ENCODE measurements around the gene NEUROD4.

- TF ChIP-seq CTCF (IDR thresholded peaks at IDR 0.05; ENCODE audit: poor library complexity) (no peak), EZH2phosphoT487 (IDR thresholded peaks at IDR 0.05; ENCODE audit: low read depth, severe bottlenecking, unreplicated experiment) (no peak), EZH2 (IDR thresholded peaks at IDR 0.05; ENCODE audit: borderline replicate concordance) (no peak)
Observed at GRCh38 chr12:54998958-54999510, 20.7 kb upstream of the NEUROD4 start.
